HG03442 (cell line): ENCODE measurements around the gene ZNF684.
A peak's percentile ranks its signal among the peaks of the same experiment; 100 is the strongest.
"Not testable (repeated sequence)": the region's sequence is repeated elsewhere in the genome, so short reads cannot be mapped to it uniquely, and the experiment has no call there.

ENCODE experiments used
- ATAC-seq: cut with Tn5 transposase; IDR thresholded peaks from one replicate; pipeline ENCODE4 v1.9.1; 2021; ENCODE audit warnings: mild to moderate bottlenecking, moderate library complexity; ENCODE audit not compliant: unreplicated experiment

The ZNF684 gene

DNA sequence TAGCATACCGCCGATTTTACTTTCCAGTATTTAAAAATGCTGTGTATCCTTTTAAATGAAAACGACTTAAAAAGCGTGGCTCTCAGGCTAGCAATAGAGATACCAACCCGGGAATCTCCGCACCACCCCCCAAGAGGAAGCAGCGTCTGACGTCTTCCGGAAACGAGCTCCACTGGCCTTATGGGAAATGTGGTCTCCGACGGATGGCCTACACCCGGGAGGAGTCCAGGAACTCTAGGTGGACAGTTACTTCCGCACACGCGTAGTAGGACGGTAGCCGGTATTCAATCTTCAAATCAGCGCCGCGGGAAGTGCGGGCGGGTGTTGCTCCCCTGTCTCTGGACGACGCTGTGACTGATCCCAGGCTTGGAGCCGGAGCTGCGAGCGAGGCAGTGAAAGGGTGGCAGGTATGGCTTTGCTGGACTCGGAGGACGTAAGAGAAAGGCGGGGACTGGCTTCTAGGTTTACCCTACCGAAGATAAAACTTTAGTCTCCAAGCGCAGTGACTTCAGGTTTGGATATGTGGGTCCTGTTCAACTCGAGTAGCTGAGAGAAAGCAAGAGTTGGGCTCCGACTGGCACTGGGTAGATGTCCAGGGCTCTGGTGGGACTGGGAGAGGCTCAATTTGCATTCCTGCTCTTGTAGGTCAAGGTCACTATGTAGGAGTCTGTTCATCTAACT lies at the start of gene ZNF684:
Gene ZNF684 (plus strand): TSS at position 257 of the 681 bp plus-strand sequence. CDS start 1,530 bp downstream, outside the sequence.
- peak; percentile 95 for ATAC-seq

- ATAC-seq = no peak
Measured at GRCh38 chr1:40495315-40495903, 36.0 kb upstream of the ZNF684 start.

DNA sequence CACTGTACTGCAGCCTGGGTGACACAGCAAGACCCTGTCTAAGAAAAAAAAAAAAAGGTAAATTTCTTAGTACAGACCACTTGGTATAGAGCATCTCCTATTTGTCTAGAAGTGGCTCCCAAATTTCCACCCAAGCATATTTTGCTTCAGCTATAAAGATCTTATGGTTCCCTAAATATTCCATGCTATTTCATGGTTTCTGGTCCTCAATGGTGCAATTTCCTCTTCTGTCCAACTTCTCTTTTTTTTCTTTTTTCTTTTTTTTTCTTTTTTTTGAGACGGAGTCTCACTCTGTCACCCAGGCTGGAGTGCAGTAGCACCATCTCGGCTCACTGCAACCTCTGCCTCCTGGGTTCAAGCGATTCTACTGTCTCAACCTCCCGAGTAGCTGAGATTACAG lies 28.8 kb upstream of the ZNF684 start:
- ATAC-seq = not testable (repeated sequence)

- no peak for ATAC-seq
Measured at GRCh38 chr1:40507973-40508372, 23.5 kb upstream of the ZNF684 start.

- ATAC-seq = peak; percentile 81
Measured at GRCh38 chr1:40508375-40509341, 22.8 kb upstream of the ZNF684 start, which contains the start of gene EXO5. EXO5 (plus strand) TSS chr1:40508767; CDS start chr1:40514545, 5,778 bp downstream.

GRCh38 chr1:40519517-40519916 lies 11.9 kb upstream of the ZNF684 start:
- no peak for ATAC-seq

- no peak for ATAC-seq
Measured at GRCh38 chr1:40530735-40531380, 579 bp upstream of the ZNF684 start.

GRCh38 chr1:40532062-40532389 lies 589 bp downstream of the ZNF684 start:
- no peak for ATAC-seq

- no peak for ATAC-seq
Measured at GRCh38 chr1:40532844-40533424, 1.5 kb downstream of the ZNF684 start.

- no peak for ATAC-seq
Measured at GRCh38 chr1:40534589-40534988, 3.2 kb downstream of the ZNF684 start.

DNA sequence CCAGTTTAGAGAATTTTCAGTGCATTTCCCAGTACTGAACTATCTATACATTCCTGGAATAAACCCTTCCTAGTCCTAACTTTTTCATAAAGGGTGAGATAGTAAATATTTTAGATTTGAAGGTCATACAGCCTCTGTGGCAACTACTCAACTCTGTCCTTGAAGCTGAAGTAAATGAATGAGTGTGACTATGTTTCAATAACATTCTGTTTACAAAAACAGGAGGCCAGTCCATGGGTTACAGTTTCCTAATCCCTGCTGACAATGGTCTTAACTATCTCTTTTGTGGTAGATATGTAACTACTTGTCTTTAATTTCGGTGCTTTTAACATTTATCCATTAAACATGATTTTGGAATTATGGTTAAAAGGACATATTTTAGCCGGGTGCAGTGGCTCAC lies 4.3 kb downstream of the ZNF684 start:
- no peak for ATAC-seq

DNA sequence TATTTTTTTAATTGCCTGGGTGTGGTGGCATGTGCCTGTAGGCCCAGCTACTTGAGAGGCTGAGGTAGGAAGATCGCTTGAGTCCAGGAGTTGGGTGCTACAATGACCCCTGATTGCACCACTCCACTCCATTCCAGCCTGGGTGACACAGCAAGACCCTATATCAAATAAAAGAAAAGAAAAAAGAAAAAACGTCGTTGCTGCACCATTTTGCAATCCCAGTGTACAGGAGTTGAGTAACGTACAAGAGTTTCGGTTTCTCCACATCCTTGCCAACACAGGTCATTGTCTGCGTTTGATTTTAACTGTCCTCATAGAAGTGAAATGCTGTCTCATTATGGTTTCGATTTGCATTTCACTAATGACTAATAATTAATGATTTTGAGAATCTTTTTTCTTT lies 7.9 kb downstream of the ZNF684 start:
- no peak for ATAC-seq

GRCh38 chr1:40546957-40547356 lies 15.5 kb downstream of the ZNF684 start:
- no peak for ATAC-seq

DNA sequence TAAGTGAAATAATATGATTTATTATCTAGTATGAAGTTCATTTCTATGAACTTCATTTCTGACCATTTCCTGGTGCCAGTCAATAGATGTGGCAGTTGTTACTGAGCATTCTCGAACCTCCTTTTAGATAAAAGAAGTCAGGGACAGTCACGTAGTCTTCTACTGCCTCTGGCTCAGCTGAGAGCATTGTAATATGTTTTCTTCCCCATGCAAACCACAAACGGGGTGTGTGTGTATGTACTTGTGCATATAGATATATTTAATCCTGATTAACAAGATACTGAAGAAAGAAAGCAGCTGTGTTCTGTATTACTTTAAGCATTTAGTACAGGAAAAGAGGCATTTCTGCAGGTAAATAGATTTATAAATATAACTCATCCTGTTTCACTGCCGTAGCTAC lies 21.6 kb downstream of the ZNF684 start:
- no peak for ATAC-seq

GRCh38 chr1:40554807-40555206 lies 23.4 kb downstream of the ZNF684 start:
- ATAC-seq = not testable (repeated sequence)

GRCh38 chr1:40556121-40556520 lies 24.7 kb downstream of the ZNF684 start:
- ATAC-seq = no peak

- not testable (repeated sequence) for ATAC-seq
Measured at GRCh38 chr1:40558241-40558640, 26.8 kb downstream of the ZNF684 start.

- no peak for ATAC-seq
Measured at GRCh38 chr1:40562185-40562584, 30.7 kb downstream of the ZNF684 start.

GRCh38 chr1:40563266-40563665 lies 31.8 kb downstream of the ZNF684 start:
- ATAC-seq = no peak

DNA sequence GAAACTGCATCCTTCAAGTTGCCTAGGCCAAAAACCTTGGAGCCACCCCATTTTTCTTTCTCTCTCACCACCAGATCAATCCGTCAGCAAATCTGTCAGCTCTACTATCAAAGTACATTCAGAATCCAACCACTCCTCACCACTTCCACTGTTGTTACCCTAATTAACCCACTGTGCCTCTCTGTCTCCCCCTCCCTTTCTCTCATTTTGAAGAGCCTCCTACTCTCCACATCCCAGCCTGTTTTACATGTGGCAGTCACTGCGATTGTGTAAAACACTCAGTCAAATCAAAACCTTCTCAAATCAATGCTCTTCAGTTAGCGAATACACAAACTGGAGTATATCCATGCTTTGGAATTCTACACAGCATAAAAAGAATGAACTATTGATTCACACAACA lies 33.1 kb downstream of the ZNF684 start:
- ATAC-seq = no peak

GRCh38 chr1:40564913-40565312 lies 33.5 kb downstream of the ZNF684 start:
- no peak for ATAC-seq
